Gastrocnemius medialis (tissue), 4 donors: ENCODE measurements around the gene AKNA.

Experiments used
- POLR2A ChIP-seq, 2 donors: fragments of 450-650 bp; IDR thresholded peaks; one replicate each; pipeline ENCODE4 v1.6.1; 2017; ENCODE audit warnings: antibody characterized with exemption in 2 of 2, mild to moderate bottlenecking in 2 of 2, moderate library complexity in 2 of 2
- TF ChIP-seq, protein P1 (sequence below), 5 experiments: fragments of 450-650 bp in 3 of 5; fragments of 200-600 bp in 2 of 5; sonication (generic) in 2 of 5; IDR thresholded peaks in 4 of 5; conservative IDR thresholded peaks in 1 of 5; 1 replicate in 4 of 5; 2 replicates in 1 of 5; pipeline ENCODE4 v1.5.1; 2016 to 2019; ENCODE audit warnings: antibody characterized with exemption in 5 of 5, mild to moderate bottlenecking in 3 of 5, moderate library complexity in 3 of 5

DNA sequence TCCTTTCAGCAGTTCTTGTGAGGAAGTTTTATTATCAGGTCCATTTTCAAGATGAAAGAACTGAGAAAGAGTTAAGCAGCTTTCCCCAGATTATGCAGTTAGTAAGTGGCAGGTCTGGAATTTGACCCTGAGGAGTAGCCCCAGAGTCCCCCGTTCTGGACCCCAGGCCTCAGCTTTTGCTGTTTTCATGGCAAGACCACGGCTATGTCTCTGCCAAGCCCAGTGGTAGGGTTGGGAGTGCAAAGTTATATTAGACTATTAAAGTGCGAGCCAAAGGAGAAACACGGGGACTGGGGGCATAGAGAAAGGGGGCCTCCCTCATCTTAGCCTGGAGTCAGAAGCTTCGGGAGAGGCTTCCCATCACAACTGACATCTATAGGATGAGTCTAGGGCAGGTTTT, 84.2 kb downstream of the AKNA start:
- no peak for TF ChIP-seq POLR2A (IDR thresholded peaks at IDR 0.05)
- TF ChIP-seq, protein P1, sequence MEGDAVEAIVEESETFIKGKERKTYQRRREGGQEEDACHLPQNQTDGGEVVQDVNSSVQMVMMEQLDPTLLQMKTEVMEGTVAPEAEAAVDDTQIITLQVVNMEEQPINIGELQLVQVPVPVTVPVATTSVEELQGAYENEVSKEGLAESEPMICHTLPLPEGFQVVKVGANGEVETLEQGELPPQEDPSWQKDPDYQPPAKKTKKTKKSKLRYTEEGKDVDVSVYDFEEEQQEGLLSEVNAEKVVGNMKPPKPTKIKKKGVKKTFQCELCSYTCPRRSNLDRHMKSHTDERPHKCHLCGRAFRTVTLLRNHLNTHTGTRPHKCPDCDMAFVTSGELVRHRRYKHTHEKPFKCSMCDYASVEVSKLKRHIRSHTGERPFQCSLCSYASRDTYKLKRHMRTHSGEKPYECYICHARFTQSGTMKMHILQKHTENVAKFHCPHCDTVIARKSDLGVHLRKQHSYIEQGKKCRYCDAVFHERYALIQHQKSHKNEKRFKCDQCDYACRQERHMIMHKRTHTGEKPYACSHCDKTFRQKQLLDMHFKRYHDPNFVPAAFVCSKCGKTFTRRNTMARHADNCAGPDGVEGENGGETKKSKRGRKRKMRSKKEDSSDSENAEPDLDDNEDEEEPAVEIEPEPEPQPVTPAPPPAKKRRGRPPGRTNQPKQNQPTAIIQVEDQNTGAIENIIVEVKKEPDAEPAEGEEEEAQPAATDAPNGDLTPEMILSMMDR (IDR thresholded peaks at IDR 0.05 in 4 of 5, conservative IDR thresholded peaks at IDR 0.05 in 1 of 5): no peak
